ENCODE results near the gene PRDM16.
"Not testable (repeated sequence)": the region's sequence is repeated elsewhere in the genome, so short reads cannot be mapped to it uniquely, and the experiment has no call there.

The PRDM16 gene

GRCh38 chr1:3080053-3080955 is 11.3 kb downstream of the PRDM16 start:
- peaks cover 95% of the 10 kb centered on the region for H3K27me3 ChIP-seq
- no peak overlapping the region for H3K27ac ChIP-seq
- no peak for TF ChIP-seq Cebpa-rat (IDR thresholded peaks at IDR 0.05)
- no peaks in the 10 kb centered on the region for H3K36me3 ChIP-seq
- H4K20me1 ChIP-seq, result peaks cover 75% of the 10 kb centered on the region; the same call in 1 of the 2 replicates
- H3K4me1 ChIP-seq, result no peaks in the 10 kb centered on the region
- no peak overlapping the region for H3K4me2 ChIP-seq
- H3K4me3 ChIP-seq, result no peak overlapping the region
- H3K9ac ChIP-seq, result no peak overlapping the region
- H3K9me3 ChIP-seq, result no peaks in the 10 kb centered on the region

- H3K4me1 ChIP-seq, result no peaks in the 10 kb centered on the region
- H3K4me3 ChIP-seq, result no peak overlapping the region
- H3K9me3 ChIP-seq, result no peaks in the 10 kb centered on the region
- peaks cover 95% of the 10 kb centered on the region for H3K27me3 ChIP-seq
- H3K27ac ChIP-seq, result no peak overlapping the region
- peaks cover 71% of the 10 kb centered on the region; the same call in 1 of the 2 replicates for H4K20me1 ChIP-seq
- H3K36me3 ChIP-seq, result no peaks in the 10 kb centered on the region
- no peak for TF ChIP-seq Cebpa-rat (IDR thresholded peaks at IDR 0.05)
- H3K4me2 ChIP-seq, result no peak overlapping the region
- no peak overlapping the region for H3K9ac ChIP-seq
These were observed 12.2 kb downstream of the PRDM16 start for GRCh38 chr1:3081171-3081683.

- TF ChIP-seq Cebpa-rat (IDR thresholded peaks at IDR 0.05), result no peak
- Histone ChIP-seq H3K36me3 (no peaks in the 10 kb centered on the region), H3K9ac (no peak overlapping the region), H3K4me2 (no peak overlapping the region), H3K4me3 (no peak overlapping the region), H3K4me1 (no peaks in the 10 kb centered on the region), H3K27ac (no peak overlapping the region), H3K27me3 (peaks cover 90% of the 10 kb centered on the region), H4K20me1 (peaks cover 63% of the 10 kb centered on the region; the same call in 1 of the 2 replicates), H3K9me3 (no peaks in the 10 kb centered on the region)
These were observed 13.0 kb downstream of the PRDM16 start for GRCh38 chr1:3082051-3082450.

DNA sequence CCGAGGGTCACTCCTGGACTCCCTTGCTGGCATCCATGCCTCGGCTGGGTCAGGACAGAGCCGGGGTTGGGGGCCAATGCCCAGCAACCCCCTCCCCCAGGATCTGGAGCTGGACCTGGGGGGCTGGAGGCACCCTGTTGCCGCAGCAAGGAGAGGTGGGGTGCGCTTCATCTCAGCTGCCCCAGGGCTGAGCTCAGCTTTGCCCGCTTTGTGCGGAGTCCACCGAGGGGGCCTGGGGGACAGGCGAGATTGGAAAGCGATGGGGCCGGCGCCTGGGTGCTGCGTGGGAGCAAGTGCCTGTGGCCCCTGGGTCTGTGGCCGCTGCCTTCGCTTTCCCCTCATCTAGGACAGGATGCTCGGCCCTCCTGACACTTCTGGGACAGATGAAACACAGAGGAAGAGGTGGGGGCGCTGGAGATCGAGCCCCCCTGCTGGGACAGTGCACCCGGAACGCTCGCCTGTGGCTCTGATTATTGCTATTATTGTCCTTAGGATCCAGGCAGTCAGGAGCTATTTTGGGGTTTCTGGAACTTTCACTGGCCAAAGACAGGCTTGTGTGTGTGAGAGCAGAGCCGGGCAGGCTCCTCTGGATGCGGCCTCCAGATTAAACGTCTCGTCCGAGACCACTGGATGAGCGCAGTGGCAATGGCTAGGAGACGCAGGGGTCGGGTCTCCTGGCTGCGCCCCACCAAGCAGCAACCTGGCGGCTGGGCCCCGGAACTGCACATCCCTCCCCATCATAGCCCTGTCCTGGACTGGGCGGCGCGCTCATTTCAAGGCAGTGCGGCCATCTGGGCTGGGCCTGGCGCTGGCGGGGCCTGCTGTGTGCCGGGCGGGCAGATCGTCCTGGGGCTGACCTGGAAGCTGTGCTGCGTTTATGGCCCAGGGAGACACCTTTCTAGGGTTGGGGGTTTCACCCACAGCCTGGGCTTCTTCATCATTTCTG is 13.8 kb downstream of the PRDM16 start:
- TF ChIP-seq Cebpa-rat (IDR thresholded peaks at IDR 0.05), result no peak

DNA sequence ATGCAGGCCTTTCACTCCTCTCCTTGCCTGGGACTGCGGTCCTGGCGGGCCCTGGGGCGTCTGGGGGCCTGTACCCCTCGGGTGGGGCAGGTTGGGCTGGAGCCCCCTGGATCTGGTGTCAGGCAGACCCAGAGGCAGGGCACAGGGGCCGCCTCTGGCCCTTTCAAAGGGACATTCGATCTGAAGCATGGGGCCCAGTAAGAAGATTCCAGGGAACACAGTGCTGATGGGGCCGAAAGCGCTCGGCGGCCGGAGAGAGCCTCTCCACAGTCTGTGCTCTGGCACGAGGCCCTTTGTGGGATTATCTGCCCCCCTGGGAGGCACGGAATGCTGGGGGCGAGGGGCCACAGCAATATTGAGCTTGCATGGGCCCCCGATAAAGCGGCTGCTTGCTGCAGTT is 15.2 kb downstream of the PRDM16 start:
- no peak overlapping the region for H3K9ac ChIP-seq
- peaks cover 69% of the 10 kb centered on the region for H3K27me3 ChIP-seq
- no peak overlapping the region for H3K27ac ChIP-seq

More for the DNA sequence above, 13.8 kb downstream of the PRDM16 start:
- H3K27me3 ChIP-seq, result peaks cover 82% of the 10 kb centered on the region
- no peak overlapping the region for H3K27ac ChIP-seq
- no peaks in the 10 kb centered on the region for H3K9me3 ChIP-seq
- no peaks in the 10 kb centered on the region for H3K36me3 ChIP-seq
- no peak overlapping the region for H3K4me3 ChIP-seq
- no peak overlapping the region for H3K4me2 ChIP-seq
- no peak overlapping the region for H3K9ac ChIP-seq
- peaks cover 6% of the 10 kb centered on the region; the same call in 1 of the 2 replicates for H3K4me1 ChIP-seq
- peaks cover 55% of the 10 kb centered on the region; the same call in 1 of the 2 replicates for H4K20me1 ChIP-seq

DNA sequence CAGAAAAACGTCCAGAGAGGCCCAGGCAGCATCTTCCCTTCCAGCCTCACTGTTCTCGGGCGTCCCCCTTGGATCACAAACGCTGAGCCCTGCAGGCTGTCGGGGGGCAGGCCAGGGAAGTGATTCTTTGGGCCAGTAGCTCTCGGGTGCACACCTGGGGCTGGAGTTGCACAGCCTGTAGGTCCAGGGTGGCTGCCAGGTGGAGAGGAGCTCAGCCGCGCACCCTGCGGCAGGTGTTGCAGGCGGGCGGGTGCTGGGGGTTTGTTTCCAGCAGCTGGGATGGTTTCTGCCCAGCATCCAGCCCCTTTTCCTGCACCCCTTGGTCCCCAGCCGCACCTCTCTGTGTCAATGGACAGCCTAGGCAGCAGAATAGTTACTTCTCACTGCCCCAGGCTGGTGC is 15.7 kb downstream of the PRDM16 start:
- Histone ChIP-seq H3K4me2 (no peak overlapping the region), H3K9ac (no peak overlapping the region), H3K4me1 (peaks cover 10% of the 10 kb centered on the region; the same call in 1 of the 2 replicates), H3K27ac (no peak overlapping the region), H3K36me3 (no peaks in the 10 kb centered on the region), H3K9me3 (no peaks in the 10 kb centered on the region), H4K20me1 (peaks cover 36% of the 10 kb centered on the region; the same call in 1 of the 2 replicates), H3K27me3 (peaks cover 64% of the 10 kb centered on the region), H3K4me3 (no peak overlapping the region)
- no peak for TF ChIP-seq Cebpa-rat (IDR thresholded peaks at IDR 0.05)

More for the DNA sequence above, 15.2 kb downstream of the PRDM16 start:
- no peaks in the 10 kb centered on the region for H3K9me3 ChIP-seq
- H3K4me3 ChIP-seq, result no peak overlapping the region
- H4K20me1 ChIP-seq, result peaks cover 42% of the 10 kb centered on the region; the same call in 1 of the 2 replicates
- TF ChIP-seq Cebpa-rat (IDR thresholded peaks at IDR 0.05), result no peak
- peaks cover 10% of the 10 kb centered on the region; the same call in 1 of the 2 replicates for H3K4me1 ChIP-seq
- no peaks in the 10 kb centered on the region for H3K36me3 ChIP-seq
- no peak overlapping the region for H3K4me2 ChIP-seq

DNA sequence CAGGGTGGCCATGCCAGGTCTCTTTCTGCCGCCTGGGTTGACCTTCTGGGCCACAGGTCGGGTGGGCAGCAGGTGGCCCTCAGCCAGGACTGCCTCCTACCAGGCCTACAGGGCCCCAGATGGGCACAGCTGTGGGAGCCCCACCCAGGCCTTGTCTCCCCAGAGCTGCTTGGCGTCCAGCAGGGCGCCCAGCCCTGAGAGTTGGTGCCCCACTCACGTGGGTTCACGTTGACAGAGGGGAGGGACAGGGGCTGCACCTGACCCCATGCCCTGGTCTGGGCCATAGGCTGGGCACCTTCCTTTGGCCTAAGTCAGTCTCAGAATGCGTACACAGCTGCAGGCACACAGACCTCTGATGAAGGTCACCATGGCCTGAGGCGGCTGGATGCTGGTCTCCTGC is 16.7 kb downstream of the PRDM16 start:
- H3K36me3 ChIP-seq, result no peaks in the 10 kb centered on the region
- H3K27me3 ChIP-seq, result peaks cover 54% of the 10 kb centered on the region
- no peak for TF ChIP-seq Cebpa-rat (IDR thresholded peaks at IDR 0.05)

DNA sequence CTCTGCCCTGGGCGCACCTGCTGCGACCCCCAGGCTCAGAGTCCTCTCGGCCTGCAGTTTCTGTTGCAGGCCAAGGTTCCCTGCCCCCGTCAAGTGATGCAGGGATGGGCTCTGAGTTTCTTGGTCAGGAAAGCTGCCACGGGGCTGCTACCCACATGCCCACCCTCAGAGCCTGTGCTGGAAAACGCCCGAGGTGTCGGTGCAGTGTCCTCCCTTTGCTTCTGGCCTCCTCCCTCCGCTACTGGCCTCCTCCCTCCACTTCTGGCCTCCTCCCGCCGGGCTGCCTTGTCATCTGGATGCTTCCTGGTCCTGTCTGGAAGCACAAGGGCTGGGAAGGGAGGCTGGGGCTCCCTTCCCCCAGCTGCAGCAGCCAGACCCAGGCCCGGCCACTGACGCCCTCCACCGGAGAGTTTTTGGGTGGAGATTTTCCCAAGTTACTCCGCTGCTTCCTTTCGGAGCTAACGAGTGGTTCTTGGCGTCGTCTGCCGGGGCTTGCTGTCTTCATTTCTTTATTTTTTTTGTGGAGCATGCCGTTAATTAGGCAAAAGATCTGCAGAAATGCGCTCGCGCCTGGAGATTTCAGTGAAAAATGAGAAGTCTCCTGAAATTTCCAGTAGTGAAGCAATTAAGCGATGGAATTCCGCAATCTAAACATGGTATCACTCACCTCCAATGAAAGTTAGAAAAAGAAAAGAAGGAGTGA is 17.4 kb downstream of the PRDM16 start:
- H3K4me1 ChIP-seq, result peaks cover 10% of the 10 kb centered on the region; the same call in 1 of the 2 replicates
- H3K36me3 ChIP-seq, result no peaks in the 10 kb centered on the region
- peaks cover 48% of the 10 kb centered on the region for H3K27me3 ChIP-seq
- H3K9me3 ChIP-seq, result no peaks in the 10 kb centered on the region
- no peak overlapping the region for H3K4me3 ChIP-seq
- H4K20me1 ChIP-seq, result peaks cover 26% of the 10 kb centered on the region; the same call in 1 of the 2 replicates
- TF ChIP-seq Cebpa-rat (IDR thresholded peaks at IDR 0.05), result no peak
- no peak overlapping the region for H3K27ac ChIP-seq
- H3K9ac ChIP-seq, result no peak overlapping the region
- no peak overlapping the region for H3K4me2 ChIP-seq

More for the DNA sequence above, 16.7 kb downstream of the PRDM16 start:
- no peak overlapping the region for H3K4me3 ChIP-seq
- no peaks in the 10 kb centered on the region for H3K9me3 ChIP-seq
- H4K20me1 ChIP-seq, result peaks cover 31% of the 10 kb centered on the region; the same call in 1 of the 2 replicates
- H3K4me2 ChIP-seq, result no peak overlapping the region
- H3K27ac ChIP-seq, result no peak overlapping the region
- H3K4me1 ChIP-seq, result peaks cover 10% of the 10 kb centered on the region; the same call in 1 of the 2 replicates
- no peak overlapping the region for H3K9ac ChIP-seq

GRCh38 chr1:3087049-3087448 is 18.0 kb downstream of the PRDM16 start:
- TF ChIP-seq Cebpa-rat (IDR thresholded peaks at IDR 0.05), result no peak
- Histone ChIP-seq H3K36me3 (no peaks in the 10 kb centered on the region), H3K27me3 (peaks cover 44% of the 10 kb centered on the region), H3K9ac (no peak overlapping the region), H3K4me1 (peaks cover 10% of the 10 kb centered on the region; the same call in 1 of the 2 replicates), H3K4me3 (no peak overlapping the region), H3K27ac (no peak overlapping the region), H3K9me3 (no peaks in the 10 kb centered on the region), H4K20me1 (peaks cover 28% of the 10 kb centered on the region; the same call in 1 of the 2 replicates), H3K4me2 (no peak overlapping the region)

DNA sequence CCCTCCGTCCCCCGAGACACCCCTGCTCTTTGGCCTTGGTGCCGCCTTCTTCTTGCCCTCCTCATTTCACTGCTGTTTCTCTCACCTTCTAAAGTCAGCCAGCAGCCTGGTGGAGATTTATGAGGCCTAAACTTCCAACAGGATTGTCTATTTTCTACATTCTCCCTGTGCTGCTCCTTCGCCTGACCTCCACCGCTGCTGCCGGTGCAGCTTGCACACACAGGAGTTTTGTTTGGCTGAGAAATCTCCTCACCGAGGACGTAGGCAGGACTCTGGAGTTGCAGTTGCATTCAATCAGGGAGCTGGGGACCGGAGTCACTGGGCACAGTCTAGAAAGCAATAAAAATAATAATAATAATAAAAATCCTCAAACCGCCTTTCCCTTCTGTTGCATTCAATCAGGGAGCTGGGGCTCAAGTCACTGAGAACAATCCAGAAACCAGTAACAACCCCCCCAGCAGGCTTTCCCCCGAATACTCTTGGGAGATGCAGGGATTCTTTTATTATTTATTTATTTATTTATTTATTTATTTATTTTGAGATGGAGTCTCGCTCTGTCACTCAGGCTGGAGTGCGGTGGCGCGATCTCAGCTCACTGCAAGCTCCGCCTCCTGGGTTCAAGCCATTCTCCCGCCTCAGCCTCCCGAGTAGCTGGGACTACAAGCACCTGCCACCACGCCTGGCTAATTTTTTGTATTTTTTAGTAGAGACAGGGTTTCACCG is 19.1 kb downstream of the PRDM16 start:
- H3K4me3 ChIP-seq, H3K9me3 ChIP-seq, H3K9ac ChIP-seq, H3K4me1 ChIP-seq, H3K36me3 ChIP-seq, H3K27ac ChIP-seq: not testable (repeated sequence)
- Histone ChIP-seq H3K27me3 (peaks cover 44% of the 10 kb centered on the region), H4K20me1 (peaks cover 37% of the 10 kb centered on the region; the same call in 1 of the 2 replicates), H3K4me2 (peak overlapping the region; percentile 35; the same call in 1 of the 2 replicates)

All from BLaER1 (cell line).